ENCODE results near the gene NF1. TPM values are rescaled to one million over a fixed set of nuclear protein-coding genes. Genes with fewer than 3 reads are reported as not detected.
"Not testable (repeated sequence)": the region's sequence is repeated elsewhere in the genome, so short reads cannot be mapped to it uniquely, and the experiment has no call there.

NF1 gene
- total RNA-seq, 1 experiment from 2014 or later = 16.4 TPM

DNA sequence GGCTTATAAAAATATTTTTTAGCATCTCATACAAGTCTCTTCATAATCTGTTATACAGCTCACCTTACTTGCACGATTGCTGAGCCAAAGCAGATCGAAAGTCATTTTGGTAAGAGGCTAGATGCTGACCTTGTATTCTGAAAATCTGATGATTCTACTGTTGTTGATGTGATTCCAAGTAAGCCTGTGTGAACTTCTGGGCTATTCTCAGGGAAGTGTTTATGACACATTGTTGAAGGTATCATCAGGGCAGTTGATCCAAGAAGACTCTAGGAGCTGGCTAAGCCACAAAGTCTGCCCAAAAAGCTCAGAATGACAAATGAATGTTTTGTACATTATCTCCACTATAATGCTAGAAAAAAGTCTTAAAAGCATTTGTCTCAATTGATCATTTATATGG lies 186.3 kb downstream of the NF1 start:
- H3K36me3 ChIP-seq (ENCODE audit: low read depth, low read length) = no peaks in the 10 kb centered on the region
- no TSS peak for BruUV-seq (replicated peaks)
- H3K79me2 ChIP-seq (ENCODE audit: low read length) = no peaks in the 10 kb centered on the region
- no peak overlapping the region for H3K27ac ChIP-seq (ENCODE audit: low read length)
- H4K20me1 ChIP-seq (ENCODE audit: low read length) = no peaks in the 10 kb centered on the region
- ChIA-PET POLR2A (ENCODE audit: unreplicated experiment) (no interaction called here), CTCF (no interaction called here)
- no peaks in the 10 kb centered on the region for H3K4me1 ChIP-seq (ENCODE audit: insufficient read depth, low read length)
- TF ChIP-seq, protein P1, sequence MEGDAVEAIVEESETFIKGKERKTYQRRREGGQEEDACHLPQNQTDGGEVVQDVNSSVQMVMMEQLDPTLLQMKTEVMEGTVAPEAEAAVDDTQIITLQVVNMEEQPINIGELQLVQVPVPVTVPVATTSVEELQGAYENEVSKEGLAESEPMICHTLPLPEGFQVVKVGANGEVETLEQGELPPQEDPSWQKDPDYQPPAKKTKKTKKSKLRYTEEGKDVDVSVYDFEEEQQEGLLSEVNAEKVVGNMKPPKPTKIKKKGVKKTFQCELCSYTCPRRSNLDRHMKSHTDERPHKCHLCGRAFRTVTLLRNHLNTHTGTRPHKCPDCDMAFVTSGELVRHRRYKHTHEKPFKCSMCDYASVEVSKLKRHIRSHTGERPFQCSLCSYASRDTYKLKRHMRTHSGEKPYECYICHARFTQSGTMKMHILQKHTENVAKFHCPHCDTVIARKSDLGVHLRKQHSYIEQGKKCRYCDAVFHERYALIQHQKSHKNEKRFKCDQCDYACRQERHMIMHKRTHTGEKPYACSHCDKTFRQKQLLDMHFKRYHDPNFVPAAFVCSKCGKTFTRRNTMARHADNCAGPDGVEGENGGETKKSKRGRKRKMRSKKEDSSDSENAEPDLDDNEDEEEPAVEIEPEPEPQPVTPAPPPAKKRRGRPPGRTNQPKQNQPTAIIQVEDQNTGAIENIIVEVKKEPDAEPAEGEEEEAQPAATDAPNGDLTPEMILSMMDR (conservative IDR thresholded peaks at IDR 0.05; ENCODE audit: low read depth, low read length) = no peak
- TF ChIP-seq EZH2phosphoT487 (IDR thresholded peaks at IDR 0.05; ENCODE audit: borderline replicate concordance, low read length) (no peak), EZH2 (IDR thresholded peaks at IDR 0.05; ENCODE audit: low read length, unreplicated experiment) (no peak)
- DNase-seq (no peak), ATAC-seq (no peak)
- H2AFZ ChIP-seq (ENCODE audit: low read length) = no peak overlapping the region
- no peaks in the 10 kb centered on the region for H3K27me3 ChIP-seq (ENCODE audit: low read length)
- H3F3A ChIP-seq (ENCODE audit: low read length, unreplicated experiment) = no peaks in the 10 kb centered on the region
- no peak overlapping the region for H3K4me2 ChIP-seq (ENCODE audit: low read length)
- H3K4me3 ChIP-seq (ENCODE audit: low read length) = no peak overlapping the region
- no peaks in the 10 kb centered on the region for H3K9me3 ChIP-seq (ENCODE audit: low read length)
- H3K9ac ChIP-seq (ENCODE audit: low read length) = no peak overlapping the region
- intact Hi-C loops (cut with micrococcal nuclease) = no loop called here
- H3K9me2 ChIP-seq (replicated peaks; ENCODE audit: low read length) = no peaks in the 10 kb centered on the region

DNA sequence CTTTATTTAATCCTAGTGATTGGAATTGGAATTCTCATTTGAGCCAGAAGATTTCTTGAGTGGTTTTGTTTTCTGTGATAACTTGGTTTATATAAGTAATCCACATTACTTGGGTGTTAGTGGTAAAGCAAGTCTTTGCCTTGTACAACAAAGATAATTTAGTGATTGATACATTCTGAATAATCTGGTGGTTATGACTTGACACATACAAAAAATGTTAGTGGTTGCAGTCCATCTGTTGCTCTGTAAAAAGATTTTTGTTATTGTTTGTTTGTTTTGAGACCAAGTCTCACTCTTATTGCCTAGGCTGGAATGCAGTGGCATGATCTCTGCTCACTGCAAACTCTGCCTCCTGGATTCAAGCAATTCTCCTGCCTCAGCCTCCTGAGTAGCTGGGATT lies 189.1 kb downstream of the NF1 start:
- H3K27ac ChIP-seq (ENCODE audit: low read length) = no peak overlapping the region
- H3K9me2 ChIP-seq (replicated peaks; ENCODE audit: low read length) = no peaks in the 10 kb centered on the region
- DNase-seq = no peak
- no peak for ATAC-seq
- no peak overlapping the region for H3K4me2 ChIP-seq (ENCODE audit: low read length)
- H4K20me1 ChIP-seq (ENCODE audit: low read length) = no peaks in the 10 kb centered on the region
- no peak overlapping the region for H2AFZ ChIP-seq (ENCODE audit: low read length)
- H3K9me3 ChIP-seq (ENCODE audit: low read length) = no peaks in the 10 kb centered on the region
- H3K79me2 ChIP-seq (ENCODE audit: low read length) = no peaks in the 10 kb centered on the region
- no peak overlapping the region for H3K9ac ChIP-seq (ENCODE audit: low read length)
- intact Hi-C loops (cut with micrococcal nuclease) = no loop called here
- TF ChIP-seq EZH2phosphoT487 (IDR thresholded peaks at IDR 0.05; ENCODE audit: borderline replicate concordance, low read length) = no peak
- TF ChIP-seq, protein P1 (conservative IDR thresholded peaks at IDR 0.05; ENCODE audit: low read depth, low read length) = no peak
- TF ChIP-seq EZH2 (IDR thresholded peaks at IDR 0.05; ENCODE audit: low read length, unreplicated experiment) = no peak
- no peaks in the 10 kb centered on the region for H3K4me1 ChIP-seq (ENCODE audit: insufficient read depth, low read length)
- H3K4me3 ChIP-seq (ENCODE audit: low read length) = no peak overlapping the region
- ChIA-PET POLR2A (ENCODE audit: unreplicated experiment) (no interaction called here), CTCF (no interaction called here)
- BruUV-seq (replicated peaks) = no TSS peak
- no peaks in the 10 kb centered on the region for H3K36me3 ChIP-seq (ENCODE audit: low read depth, low read length)
- no peaks in the 10 kb centered on the region for H3K27me3 ChIP-seq (ENCODE audit: low read length)
- no peaks in the 10 kb centered on the region for H3F3A ChIP-seq (ENCODE audit: low read length, unreplicated experiment)

DNA sequence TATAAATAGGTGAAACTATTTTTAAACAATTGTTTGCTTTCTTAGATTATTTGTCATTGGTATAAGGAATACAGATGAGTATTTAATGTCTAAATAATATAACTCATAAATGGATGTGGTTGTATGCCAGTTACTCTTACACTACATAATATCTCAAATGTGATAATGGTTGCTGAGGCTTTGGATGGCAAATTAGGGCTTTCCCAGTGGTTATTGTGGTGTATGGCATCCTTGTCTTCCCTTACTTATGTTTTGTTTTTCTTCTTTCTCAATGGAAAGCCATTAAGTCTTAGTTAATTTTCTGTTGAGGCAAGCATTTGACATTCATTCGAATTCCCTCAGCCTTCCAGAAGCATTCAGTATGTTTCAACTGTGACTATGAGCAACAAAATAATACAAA lies 191.8 kb downstream of the NF1 start:
- no TSS peak for BruUV-seq (replicated peaks)
- Histone ChIP-seq H3K9me3 (ENCODE audit: low read length) (no peaks in the 10 kb centered on the region), H3K27ac (ENCODE audit: low read length) (no peak overlapping the region), H3K4me1 (ENCODE audit: insufficient read depth, low read length) (peaks cover 14% of the 10 kb centered on the region), H2AFZ (ENCODE audit: low read length) (no peak overlapping the region), H3K79me2 (ENCODE audit: low read length) (no peaks in the 10 kb centered on the region), H3K4me3 (ENCODE audit: low read length) (no peak overlapping the region), H3K36me3 (ENCODE audit: low read depth, low read length) (no peaks in the 10 kb centered on the region), H4K20me1 (ENCODE audit: low read length) (no peaks in the 10 kb centered on the region), H3K4me2 (ENCODE audit: low read length) (no peak overlapping the region), H3K27me3 (ENCODE audit: low read length) (no peaks in the 10 kb centered on the region), H3K9ac (ENCODE audit: low read length) (no peak overlapping the region), H3F3A (ENCODE audit: low read length, unreplicated experiment) (no peaks in the 10 kb centered on the region), H3K9me2 (replicated peaks; ENCODE audit: low read length) (no peaks in the 10 kb centered on the region)
- intact Hi-C loops (cut with micrococcal nuclease) = no loop called here
- TF ChIP-seq EZH2phosphoT487 (IDR thresholded peaks at IDR 0.05; ENCODE audit: borderline replicate concordance, low read length) (no peak), EZH2 (IDR thresholded peaks at IDR 0.05; ENCODE audit: low read length, unreplicated experiment) (no peak)
- TF ChIP-seq, protein P1 (conservative IDR thresholded peaks at IDR 0.05; ENCODE audit: low read depth, low read length) = no peak
- ATAC-seq = no peak
- POLR2A ChIA-PET (ENCODE audit: unreplicated experiment) = no interaction called here
- DNase-seq = no peak
- CTCF ChIA-PET = no interaction called here

DNA sequence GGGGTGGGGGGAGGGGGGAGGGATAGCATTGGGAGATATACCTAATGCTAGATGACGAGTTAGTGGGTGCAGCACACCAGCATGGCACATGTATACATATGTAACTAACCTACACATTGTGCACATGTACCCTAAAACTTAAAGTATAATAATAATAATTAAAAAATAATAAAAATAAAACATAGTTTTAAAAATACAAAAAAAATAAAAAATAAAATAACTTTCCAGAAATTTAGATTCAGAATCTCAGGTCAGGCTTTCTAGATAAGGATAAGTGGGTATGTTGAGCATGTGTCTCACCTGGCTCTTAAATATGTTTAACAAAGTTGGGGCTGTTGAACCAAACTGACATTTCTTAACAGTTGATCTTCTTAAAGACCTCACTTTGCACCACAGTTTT lies 193.2 kb downstream of the NF1 start:
- BruUV-seq (replicated peaks); POLR2A ChIA-PET (ENCODE audit: unreplicated experiment); H4K20me1 ChIP-seq (ENCODE audit: low read length); CTCF ChIA-PET; H3F3A ChIP-seq (ENCODE audit: low read length, unreplicated experiment); H3K9ac ChIP-seq (ENCODE audit: low read length); H3K36me3 ChIP-seq (ENCODE audit: low read depth, low read length); DNase-seq; H3K79me2 ChIP-seq (ENCODE audit: low read length); H3K4me2 ChIP-seq (ENCODE audit: low read length); H3K27me3 ChIP-seq (ENCODE audit: low read length); H3K4me3 ChIP-seq (ENCODE audit: low read length); H2AFZ ChIP-seq (ENCODE audit: low read length); H3K27ac ChIP-seq (ENCODE audit: low read length); intact Hi-C loops (cut with micrococcal nuclease); H3K9me2 ChIP-seq (replicated peaks; ENCODE audit: low read length); ATAC-seq; H3K9me3 ChIP-seq (ENCODE audit: low read length): not testable (repeated sequence)
- peaks cover 14% of the 10 kb centered on the region for H3K4me1 ChIP-seq (ENCODE audit: insufficient read depth, low read length)

Measured in PC-3 (cell line).